HG02938 (cell line): ENCODE measurements around the gene CHD2.
"Not testable (repeated sequence)": the region's sequence is repeated elsewhere in the genome, so short reads cannot be mapped to it uniquely, and the experiment has no call there.

Experiments
- ATAC-seq: cut with Tn5 transposase; IDR thresholded peaks from one replicate; pipeline ENCODE4 v1.9.1; 2021; ENCODE audit warnings: mild to moderate bottlenecking, moderate library complexity; ENCODE audit not compliant: unreplicated experiment

Gene CHD2

DNA sequence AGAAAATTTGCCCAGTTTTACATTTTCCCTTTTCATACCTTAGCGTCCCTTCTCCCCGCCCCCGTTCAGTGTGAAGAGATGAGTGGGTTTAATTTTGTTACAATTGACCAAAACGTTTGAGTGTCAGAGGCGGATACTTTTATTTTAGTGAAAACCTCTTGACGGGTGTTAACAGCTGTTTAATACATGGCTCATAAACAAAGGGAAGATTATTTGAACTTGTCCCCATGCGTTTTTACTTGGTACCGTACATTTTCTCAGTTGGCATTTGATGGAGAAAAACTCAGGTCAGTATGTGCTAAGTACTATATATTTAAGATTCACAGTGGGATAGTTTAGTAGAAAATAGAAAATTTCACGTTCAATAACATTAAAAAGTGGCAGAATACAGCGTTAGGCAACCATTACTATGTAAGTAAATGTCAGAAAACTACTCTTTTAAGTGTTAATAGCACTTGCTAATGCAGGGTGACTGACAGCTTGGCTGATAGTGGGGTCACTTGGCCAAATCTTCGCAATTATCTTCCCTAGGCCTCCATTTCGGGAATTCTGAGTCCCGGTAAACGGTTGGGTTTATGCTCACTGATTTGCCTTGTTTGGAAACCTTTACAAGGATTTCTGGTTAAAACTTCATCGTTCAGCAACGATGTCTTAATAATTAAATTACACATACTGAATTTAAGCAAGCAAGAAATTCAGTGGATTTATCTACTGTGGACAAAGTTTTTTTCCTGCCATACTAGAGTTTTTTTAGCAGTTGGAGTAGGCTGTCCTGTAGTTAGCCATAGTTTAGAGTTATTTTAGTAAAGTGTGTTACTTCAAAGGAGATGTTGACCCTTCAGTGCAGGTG, 4.8 kb downstream of the CHD2 start:
- no peak for ATAC-seq

DNA sequence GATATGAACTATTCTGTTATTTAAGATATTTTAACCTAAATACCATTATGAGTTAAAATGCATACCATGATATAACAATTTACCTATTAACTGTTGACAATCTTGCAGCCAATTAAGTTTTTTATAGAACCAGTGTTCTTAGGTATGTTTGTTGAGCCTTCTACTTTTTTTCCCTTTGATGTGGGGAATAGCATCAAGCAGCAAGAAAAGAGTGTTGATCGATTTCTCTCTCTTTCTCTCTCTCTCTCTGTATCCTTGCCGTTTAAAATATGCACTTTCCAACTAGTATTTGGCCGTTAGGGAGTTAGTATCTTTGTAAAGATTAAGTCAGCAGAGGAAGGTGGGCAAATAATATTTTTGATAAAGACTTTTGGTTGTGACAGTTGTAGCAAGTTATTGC, 5.9 kb downstream of the CHD2 start:
- ATAC-seq: no peak

DNA sequence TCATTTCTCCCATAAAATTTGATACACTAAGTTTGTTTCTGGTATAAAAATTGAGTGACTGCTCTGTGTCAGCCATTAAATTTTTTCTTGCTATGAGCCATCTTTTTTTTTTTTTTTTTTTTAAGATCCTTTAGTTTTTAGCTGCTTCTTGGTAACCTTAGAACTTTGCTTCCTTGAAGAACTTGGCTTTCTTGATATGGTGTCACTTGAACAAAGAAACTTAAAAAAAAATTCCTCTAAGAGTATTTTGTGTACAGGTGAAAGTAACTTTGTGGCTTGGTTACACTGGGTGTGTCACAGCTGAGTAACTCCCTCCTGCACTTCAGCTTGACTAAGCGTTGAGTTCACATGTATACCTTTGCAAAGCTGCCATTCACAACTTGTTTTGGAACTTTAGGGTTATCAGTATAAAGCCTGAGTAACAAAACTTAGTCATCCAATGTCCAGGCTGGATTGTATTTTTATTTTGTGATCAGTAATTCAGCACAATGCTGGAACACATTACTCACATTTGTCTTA, 6.5 kb downstream of the CHD2 start:
- ATAC-seq: peak; percentile 26

DNA sequence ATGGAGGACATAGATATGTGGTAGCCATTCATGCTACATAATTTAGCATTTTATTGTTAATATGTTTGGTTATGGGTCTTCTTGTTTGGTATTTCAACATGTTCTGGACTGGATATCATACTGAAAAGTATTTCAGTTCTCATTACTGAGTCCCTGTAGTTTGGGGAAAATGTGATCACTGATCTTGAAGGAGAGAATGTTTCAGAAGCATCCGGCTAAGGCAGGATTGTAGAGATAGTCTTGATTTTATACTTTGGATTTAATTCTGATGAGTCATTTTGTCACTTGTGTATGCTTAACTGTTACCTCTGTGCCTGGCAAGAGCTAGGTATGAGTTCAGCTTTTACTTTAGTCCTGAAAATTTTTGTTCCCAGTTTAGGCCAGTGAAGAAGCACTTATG, 7.1 kb downstream of the CHD2 start:
- ATAC-seq: no peak

DNA sequence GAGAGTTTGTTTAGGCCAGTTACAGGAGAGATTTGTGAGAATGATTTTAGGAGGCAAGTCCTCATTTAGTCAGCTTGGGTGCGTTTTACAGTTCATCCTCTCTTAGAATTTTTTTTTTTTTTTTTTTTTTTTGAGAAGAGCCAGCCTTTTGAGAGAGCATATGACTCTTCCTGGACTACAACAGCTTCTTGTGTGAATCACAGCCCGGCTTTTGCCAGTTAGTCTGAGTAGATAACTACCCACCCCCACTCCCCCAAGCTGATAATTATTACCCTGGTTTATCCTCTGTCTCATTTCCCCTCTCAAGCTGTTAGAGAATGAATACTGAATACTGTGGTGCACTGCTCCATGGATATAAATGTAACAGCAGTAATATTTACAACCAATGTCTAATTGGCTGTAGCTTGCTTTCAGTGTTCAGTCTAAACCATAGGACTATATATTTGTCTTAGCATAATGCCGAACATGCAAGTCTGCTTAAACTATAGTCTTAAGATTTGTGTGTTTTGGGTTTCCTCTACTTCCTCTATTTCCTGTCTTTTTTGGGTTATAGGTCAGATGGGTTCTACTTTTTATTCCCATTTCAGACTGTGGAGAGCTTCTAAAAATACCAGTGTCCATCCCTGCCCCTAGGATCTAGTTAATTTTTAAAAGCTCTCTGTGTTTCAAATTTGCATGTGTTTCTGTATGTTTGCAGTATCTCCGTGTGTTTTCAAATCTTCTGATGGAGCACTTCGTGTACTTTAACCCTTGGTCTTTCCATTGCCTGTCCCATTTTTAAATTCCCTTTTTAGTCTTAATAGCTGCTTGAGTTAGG, 8.0 kb downstream of the CHD2 start:
- no peak for ATAC-seq

DNA sequence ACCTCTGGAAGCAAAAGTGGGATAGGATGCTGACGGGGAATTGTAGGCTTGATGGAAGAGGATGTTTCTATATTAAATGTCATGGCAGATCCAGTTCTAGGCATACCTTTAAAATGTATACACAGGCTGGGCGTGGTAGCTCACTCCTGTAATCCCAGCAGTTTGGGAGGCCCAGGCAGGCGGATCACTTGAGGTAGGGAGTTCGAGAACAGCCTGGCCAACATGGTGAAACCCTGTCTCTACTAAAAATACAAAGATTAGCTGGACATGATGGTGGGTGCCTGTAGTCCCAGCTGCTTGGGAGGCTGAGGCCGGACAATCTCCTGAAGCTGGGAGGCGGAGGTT, 8.6 kb downstream of the CHD2 start:
- no peak for ATAC-seq

DNA sequence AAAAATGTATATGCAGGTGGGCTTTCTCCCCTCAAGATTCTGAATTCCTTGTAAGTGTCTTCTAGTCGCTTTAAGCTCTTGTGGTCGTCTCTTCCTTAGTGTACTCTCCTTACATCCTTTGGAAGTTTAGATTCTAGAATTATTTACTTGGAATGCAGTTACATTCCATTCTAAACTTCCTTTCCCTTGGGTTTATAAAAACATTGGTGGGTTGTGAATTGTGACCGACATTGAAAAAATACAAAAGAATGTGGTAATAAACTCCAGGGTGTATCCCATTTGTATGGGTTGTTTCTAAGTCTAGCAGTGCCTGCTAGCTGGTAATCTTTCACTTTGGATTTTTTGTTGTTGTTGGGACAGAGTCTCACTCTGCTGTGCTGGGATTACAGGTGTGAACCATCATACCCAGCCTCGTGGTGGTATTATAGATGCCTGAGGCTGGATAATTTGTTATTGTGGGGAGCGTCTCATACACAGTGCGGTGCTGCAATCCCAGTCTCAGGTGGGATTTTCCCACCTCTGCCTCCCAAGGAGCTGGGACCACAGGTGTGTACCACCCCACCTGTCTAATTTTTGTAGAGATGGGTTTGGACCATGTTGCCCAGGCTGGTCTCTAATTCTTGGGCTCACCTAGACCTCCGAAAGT, 9.1 kb downstream of the CHD2 start:
- ATAC-seq: no peak

DNA sequence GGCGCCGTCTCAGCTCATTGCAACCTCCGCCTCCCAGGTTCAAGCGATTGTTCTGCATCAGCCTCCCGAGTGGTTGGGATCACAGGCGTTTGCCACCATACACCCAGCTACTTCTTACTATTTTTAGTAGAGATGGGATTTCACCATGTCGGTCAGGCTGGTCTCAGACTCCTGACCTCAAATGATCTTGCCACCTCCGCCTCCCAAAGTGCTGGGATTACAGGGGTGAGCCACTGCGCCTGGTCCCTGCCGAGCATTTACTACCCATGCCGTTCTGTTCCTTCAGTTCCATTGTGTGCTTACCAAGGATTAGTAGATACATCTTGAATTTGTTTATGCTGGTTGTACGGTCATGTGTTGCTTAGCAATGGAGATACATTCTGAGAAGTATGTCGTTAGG, 10.3 kb downstream of the CHD2 start:
- ATAC-seq: no peak

DNA sequence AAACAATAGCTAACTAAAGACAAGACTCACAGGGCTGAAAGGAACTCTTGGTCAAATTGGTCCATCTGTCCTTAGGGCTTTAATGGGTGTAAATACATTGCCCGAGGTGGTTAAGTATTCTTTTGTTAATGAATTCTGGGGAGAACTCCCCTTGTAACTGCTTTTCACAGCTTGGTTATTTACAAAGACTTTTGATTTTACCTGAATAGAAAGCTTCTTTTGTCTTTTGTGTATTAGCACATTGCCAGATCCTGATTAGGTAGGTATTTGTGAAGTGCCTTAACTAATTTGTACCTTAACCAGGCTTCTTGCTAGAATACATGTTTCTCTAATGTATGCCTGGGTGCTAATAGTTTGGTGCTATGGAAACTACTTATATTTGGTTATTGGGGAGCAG, 14.0 kb downstream of the CHD2 start:
- ATAC-seq: no peak

DNA sequence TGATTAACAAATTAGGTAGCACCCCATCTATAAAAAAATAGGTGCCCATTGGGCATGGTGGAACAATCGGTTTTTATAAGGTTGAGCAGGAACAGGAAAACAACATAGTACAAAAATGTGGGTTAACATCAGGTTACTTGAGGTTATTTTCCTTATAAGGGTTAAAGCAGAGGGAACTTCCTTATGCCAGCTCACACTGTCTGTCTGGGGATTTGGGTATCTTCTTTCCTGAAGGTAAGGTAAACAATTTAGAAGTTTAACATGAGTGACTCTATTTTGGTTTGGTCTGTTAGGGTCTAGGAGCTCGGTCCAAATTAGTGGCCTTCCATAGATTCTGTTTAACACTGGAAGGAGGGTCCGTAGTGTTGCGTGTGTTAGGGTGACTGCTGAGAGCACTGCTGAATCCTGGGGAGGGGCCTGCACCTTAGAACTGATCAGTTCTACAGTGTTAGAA, 14.7 kb downstream of the CHD2 start:
- ATAC-seq: no peak

DNA sequence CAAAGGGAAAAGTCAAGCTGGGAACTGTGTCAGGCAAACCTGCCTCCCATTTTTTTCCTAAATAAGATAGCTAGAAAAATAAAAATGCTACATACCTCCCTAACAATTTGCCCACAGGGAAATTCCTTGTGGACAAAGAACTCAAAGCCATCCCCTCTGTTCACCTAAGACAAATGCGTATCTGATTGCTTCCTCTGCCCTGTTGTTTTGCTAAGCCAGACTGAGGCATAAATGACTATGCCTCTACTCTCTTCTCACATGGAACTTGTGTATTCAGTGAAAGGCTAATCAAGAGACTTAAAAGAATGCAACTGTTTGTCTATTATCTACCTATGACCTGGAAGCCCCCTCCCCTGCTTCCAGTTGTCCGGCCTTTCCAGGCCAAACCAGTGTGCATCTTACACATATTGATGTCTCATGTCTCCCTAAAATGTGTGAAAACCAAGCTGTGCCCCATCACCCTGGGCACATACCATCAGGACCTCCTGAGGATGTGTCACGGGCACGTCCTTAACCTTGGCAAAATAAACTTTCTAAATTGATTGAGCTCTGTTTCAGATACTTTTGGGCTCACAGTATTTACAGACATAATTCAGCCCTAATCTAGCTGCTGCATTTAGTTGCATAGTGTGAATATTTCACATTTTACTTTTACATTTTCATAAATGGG, 15.8 kb downstream of the CHD2 start:
- no peak for ATAC-seq

DNA sequence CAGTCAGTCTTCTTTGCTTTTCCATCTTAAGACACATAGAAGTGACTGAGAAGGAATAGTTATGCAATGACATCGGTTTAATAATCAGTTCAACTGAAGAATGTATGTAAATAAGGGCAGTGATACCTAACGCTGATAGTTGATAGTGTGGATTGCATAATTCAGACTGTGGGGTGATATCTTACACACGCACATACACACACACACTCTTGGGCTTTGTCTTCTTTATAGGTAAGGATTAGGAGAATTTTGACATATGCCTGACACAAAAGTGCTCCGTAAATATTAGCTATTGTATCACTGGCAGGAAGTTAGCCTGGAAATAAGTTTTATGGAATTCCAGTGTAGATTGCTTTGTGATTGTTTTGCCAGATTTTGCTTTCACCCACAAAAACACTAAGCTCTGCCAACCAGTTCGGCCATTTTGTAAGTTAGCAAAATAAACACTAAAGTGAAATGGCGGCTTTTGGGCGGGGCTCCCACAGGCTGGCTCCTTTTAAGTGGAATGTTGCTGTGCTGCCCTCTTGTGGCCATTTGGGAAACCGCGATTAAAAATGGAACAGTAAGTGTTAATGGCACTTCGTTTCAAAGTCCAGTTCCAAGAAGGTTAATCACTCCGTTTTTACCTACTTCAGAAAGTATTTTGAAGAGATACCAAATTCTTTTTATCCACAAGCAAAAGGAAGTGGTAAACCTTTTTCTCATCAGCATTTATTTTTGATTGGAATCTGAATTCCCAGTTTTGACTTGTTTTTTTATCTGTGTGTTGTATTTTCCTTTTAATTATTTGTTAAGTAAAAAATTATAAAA, 17.7 kb downstream of the CHD2 start:
- peak; percentile 38 for ATAC-seq

DNA sequence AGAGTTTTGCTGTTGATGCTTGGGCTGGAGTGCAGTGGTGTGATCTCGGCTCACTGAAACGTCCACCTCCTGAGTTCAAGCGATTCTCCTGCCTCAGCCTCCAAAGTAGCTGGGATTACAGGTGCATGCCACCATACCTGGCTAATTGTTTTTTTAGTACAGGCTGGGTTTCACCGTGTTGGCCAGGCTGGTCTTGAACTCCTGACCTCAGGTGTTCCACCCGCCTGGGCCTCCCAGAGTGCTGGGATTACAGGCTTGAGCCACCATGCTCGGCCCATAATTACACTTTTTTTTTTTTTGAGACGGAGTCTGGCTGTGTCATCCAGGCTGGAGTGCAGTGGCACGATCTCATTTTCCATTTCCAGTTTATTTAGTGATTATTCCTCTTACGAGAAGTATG, 18.8 kb downstream of the CHD2 start:
- ATAC-seq: not testable (repeated sequence)

DNA sequence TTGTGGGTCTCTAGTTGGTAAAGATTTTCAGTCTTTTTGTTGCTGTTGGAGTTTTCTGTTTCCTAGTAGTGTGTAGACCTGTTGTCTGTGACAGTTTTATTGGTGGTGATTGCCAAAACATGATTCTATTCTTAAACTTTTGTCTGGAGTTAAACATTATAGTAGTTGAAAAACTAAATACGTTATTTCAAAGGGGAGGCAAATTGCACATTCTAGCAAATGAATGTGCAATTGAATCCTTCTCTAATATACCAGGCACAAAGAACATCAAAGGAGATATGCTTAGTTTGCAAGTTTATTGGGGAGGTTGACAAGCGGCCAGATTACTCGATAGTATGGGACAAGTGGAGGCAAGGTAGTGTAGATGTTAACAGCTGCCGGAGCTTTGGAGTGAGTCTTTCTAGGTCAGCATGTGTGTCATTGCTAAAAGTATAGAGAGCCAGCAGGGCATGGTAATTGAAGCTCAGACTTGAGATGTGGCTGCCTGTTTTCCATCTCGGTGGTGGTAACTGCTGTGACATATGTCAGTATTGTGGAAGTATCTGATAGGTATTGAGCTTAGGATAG, 20.6 kb downstream of the CHD2 start:
- ATAC-seq: no peak

DNA sequence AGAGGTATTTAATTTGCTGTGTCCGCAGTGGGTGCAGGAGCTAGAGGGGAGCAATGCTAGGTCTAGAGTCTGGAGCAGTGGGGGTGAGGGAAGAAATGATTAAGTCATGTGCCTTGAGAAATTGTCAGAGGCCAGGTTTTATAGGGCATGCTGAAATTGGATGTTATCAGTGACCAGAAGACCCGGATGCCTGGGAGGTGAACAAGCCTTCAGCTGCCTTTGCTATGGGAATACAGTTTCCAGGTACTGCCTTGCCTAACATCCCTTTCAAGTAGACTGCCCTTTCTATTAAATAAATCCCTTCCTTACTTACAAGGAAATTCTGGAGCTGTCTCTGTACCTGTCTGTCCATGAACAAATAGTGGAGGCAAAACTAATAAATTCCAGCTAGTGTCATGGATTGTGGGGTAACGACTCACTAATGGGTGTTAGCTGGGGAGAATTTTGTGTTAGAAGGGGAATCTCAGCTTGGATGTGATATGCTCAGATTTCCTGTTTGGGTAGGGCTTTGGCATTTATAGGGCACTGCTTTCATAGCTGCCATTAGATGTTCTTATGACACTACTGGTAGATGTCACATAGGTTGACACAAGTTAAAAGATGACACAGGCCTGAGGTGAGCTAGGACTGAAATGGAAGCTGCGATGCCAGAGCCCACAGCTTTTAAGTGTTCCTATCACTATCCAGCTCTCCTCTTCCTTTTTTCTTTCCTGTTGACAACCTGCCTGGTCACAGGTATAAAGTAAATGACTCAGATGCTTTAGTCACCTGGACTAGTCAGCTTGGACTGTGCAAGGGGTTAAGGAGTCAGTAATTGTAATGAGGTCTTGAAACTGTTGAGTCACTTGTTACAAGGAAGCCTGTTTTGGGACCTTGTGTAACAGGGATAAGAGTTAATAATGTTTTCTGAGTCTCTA, 21.3 kb downstream of the CHD2 start:
- no peak for ATAC-seq

DNA sequence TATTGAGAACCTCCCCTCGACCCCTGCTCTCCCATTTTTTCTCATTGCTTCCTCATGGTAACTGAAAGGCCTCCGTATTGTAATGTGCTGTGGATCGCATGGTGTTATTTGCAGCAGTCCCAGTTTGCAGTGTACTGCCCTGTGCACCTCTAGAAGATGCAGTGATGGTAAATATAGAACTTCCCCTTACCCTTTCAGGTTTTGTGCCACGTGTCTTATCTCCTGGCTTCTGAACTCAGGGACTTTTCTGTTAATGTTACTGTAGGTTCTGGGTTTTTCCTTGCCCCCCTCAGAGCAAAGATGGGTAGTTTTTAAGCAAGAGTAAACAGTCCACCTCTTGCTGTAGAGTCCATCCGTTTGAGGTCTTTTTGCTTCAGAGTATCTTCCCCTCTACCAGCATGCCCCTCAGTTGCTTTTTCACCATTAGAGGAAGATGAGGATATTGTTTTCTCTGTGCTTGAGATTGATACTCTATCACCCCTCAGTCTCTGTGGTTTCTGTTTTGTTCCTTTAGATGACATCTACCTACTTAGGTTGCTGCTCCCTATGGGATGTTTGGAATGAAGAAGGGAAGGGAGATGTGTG, 22.4 kb downstream of the CHD2 start:
- no peak for ATAC-seq

DNA sequence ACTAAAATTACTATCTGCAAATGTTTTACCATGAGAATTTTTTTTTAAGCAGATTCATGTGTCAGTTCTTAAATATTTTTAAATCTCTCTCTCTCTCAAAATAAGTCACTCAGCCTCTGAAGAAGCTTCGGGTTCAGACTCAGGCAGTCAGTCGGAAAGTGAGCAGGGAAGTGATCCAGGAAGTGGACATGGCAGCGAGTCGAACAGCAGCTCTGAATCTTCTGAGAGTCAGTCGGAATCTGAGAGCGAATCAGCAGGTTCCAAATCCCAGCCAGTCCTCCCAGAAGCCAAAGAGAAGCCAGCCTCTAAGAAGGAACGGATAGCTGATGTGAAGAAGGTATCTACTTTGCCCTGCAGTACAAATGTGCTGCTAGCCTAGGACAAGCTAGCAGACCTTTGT, 24.1 kb downstream of the CHD2 start:
- ATAC-seq: no peak

DNA sequence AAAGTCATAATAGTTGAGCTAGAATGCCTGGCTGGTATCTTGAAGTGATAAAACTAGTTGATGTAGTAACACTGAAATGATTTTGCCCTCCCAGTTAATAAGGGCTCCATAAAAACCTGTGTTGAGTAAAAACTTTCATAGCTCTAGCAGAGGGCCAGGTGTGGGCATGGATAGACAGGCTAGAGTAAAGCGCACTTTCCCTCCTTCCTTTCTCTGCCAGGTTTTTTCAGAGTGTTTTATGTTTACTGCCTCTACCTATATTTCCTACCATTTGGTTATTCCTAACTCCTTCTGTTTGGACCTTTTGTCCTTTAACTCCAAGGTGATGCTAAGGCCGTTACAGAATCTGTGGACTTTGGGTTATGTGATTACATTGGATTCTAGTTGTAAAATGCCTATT, 25.3 kb downstream of the CHD2 start:
- no peak for ATAC-seq
